Measurements from ENCODE around the gene ITPK1.

ITPK1 gene

DNA sequence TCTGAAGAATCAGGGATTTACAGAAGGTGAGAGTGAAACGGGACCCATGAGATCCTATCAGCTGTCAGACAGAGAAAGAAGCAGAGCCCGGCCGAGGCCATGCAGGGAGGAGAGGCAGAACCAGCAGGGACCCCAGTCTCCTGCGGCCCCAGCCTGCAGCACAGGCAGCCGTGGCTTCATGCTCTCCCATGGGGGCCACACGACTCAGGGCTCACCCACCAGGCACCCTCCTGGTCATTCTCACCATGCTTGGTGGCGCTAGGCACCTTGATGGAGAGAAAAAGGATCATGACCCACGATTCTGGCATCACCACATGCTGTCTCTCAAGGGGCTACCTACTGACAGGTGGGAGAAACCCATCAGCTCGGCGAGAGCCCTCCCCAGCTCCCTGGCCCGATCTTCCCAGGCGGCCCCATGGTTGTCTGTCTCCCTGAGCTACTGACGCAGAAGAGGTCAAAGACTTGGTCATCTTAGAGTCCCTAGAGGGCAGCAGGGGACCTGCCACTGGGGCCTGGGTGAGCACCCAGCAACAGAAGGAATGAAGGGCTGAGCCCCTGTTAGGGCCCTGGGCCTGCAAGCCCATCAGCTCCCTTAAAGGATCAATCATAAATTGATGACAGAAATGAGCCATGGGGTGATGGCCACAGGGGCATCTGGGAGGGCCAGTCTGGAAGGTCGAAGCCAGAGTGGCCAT, 58.0 kb downstream of the ITPK1 start:
- FAIRE-seq: no peak

DNA sequence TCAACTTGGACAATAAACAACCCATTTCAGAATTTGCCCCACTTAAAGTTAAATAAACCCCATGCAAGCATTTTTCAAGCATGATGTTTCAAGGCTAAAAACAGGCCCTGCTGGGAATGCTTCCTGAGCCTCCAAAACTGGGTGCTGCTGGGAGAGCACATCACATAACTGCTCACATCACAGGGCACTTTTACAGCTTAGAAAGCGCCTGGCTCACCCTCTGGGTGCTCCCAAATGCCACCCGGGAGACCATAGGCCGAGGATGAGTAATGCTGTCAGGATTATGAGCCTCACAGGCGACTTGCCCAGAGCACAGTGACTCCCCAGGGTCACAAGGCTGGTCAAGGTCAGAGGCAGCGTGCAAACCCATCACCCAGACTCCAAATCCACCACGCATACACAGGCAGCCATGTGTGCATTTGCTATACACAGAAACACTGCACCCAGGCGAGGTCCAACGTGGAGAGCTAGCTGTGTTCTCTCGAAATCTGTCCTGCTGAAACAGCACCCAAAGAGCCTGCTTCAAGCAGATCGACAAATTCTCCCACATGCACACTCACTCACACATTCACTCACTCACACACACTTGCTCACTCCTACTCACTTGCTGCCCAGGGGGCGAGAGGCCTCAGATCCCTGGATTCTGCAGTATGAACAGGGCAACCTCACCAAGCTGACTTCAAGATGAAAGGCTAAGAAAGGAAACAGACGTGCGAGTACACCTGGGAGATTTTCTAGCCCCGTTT, 58.7 kb downstream of the ITPK1 start:
- no peak for FAIRE-seq

DNA sequence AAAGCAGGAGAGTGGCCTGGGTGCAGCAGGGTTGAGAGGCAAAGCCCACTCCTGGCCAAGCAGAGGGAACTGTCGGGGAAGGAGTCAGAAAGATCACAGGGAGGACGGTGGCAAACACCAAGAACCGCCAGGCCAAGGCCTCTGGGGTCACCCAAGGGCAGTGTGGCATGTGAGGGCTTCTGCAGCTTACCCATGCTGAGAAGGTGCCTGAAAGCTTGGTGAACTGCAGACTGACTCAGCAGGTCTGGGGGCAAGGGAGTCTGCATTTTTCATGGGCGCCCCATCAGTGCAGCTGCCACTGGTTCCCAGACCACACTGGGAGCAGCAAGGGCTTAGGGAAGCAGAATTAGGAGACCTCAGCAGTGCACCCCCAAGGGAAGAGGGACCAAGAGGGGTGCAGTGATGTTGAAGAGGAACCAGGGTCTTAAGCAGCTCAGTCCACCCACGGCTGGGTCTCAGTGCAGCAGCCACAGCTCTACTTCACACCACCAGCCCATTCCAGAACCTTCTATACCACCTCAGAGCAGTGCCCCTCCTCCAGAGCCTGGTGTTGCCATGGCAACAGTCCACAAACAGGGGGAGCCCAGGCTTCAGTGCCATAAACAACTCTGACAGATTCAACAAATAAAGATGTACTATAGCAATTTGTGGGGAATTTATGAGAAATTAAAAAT, 59.4 kb downstream of the ITPK1 start:
- FAIRE-seq: no peak

- FAIRE-seq: no peak
Measured at GRCh38 chr14:93055651-93056115, 60.0 kb downstream of the ITPK1 start.

DNA sequence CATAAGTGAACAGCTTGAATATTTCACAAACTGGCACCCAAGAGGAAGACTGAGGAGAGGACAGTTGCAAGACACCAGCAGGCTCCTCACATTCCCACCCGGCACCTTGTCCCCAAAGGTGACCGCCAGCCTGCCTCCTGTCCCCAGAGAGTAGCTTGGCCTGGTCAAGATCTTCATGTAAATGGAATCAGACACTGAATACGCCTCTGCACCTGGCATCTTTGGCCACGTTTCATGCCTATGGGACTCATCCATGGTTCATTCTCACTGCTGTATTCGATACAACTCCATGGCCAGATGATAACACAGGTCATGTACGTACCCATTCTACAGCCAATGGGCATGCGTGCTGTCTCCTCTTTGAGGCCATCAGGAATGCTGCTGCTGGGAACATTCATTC, 60.8 kb downstream of the ITPK1 start:
- no peak for FAIRE-seq

DNA sequence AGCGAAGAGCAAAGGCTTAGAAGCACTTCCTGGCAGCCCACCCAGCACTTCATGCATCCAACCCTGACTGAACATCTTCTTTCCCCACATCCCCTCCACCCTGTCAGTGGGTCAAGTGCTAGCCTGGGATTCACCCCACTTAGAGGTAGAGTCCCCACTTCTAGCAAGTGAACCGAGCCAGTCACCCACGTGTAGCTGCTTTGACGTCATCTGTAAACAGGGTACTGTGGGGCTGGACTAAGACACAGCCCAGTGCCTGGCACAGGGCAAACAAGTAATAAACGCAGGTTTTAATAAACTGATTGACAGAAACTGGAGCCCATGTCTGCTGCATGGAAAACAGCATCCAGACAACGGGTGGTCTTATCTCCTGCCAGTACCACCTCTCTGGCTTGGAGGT, 61.7 kb downstream of the ITPK1 start:
- FAIRE-seq: no peak

DNA sequence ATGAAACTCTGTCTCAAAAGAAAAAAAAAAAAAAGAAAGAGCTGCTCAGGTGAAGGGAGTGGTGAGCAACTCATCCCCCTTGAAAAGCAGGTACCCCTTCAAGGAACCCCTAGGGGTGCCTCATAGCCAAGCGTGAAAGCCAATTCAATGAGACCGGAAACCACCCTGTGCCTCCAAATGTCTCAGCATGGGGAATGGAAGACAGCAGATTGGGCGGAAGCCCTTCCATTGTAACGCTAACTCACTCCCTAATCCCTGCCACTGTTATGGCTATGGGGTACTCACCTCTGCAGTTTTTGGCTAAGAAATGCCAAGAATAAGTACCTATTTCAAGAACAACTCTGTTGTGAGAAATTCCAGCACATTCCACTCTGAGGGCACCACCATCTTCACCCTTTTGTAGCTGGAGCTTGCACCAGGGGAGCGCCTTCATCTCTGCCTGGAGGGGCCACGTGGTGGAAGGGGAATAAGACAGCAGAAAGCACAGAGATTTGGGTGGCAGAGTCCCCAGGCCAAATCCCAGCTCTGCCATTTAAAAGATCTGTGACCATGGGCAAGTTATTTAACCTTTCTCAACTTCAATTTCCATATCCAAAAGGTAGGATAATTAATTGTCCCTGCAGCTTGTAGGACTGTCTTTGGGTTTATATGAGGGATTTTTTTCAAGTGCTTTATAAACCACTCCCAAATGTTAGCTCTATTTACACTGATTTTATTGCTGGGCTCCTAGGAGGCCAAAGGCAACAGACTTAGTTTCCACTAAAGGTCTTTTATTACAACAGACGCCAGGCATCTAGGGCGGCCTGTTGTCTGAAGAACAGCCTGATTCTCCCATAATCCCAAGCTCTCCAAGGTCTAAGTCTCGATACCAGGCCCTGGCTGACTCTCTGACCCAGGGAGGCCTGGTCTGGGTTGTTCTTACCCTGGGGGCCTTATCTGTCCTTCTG, 63.9 kb downstream of the ITPK1 start:
- no peak for FAIRE-seq

- no peak for FAIRE-seq
Measured at GRCh38 chr14:93050761-93051160, 65.0 kb downstream of the ITPK1 start.

DNA sequence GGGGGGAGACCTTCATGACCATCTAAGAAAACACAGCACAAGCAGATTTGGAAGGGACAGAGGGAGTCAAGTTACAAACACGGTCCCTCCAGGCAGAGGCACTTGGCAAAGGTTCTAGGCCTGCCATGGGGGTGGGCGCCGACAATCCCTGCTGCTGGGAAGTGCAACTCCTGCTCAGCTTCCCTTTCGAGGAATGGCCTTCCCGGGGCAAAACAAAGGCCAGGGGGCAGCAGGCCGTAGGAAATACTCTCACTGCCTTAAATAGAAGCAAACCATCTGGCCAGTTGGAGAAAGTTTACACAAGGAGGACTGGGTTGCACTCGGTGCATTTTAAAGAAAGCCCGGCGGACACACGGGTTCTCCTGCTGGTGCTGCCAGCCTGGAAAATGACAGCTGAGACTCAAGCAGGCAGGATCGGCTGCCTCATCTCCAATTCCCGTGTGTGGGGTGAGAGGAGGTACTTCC, 65.8 kb downstream of the ITPK1 start:
- FAIRE-seq: no peak

DNA sequence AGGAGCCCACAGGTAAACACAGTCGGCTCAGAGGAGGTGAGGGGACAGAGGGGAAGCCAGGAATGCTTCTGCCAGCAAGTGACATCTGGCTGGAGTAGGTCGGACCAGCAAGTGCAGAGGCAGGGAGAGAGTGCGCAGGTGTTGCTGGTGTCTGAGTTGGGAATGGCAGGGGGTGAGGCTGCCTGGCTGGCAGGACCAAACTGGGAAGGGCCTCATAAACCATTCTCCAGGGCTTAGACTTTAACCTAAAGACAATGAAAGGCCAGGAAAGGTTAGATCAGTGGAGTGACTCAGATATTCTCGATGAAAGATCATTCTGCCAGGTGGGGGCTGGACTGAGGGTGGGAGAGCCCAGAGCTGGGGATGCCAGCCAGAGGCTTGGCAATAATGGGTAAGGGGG, 66.4 kb downstream of the ITPK1 start:
- FAIRE-seq: no peak

DNA sequence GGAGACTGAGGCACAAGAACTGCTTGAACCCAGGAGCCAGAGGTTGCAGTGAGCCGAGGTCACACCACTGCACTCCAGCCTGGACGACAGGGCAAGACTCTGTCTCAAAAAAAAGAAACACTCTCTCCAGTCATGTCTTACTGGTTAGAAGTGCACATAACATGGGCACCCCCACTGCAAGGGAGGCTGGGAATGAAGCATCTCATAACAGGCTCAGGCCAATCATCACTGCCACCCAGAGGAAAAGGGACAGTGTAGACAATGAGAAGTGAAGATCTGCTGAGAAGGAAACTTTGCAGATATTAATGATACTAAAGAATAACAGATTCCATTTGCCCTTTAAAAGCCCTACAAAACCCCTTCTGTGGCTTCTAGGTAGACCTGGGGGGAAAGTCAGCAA, 66.9 kb downstream of the ITPK1 start:
- no peak for FAIRE-seq

DNA sequence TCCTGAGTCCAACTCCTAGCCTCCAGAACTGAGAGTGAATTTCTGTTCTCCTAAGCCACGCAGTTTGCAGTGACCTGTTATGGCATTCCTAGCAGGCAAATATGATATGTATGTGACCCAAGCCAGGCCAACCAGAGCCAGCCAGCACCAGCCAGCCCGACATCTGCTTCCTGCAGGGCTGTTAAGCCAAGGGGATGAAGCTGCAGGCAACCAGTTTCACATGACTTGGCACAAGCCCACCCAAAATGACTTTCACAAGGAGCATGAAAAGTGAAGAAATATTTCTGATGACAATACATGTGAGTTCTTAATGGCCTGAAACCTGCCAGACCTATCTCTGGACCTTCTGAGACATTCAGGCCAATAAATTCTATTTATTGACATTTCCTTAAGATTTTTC, 68.1 kb downstream of the ITPK1 start:
- FAIRE-seq: no peak

DNA sequence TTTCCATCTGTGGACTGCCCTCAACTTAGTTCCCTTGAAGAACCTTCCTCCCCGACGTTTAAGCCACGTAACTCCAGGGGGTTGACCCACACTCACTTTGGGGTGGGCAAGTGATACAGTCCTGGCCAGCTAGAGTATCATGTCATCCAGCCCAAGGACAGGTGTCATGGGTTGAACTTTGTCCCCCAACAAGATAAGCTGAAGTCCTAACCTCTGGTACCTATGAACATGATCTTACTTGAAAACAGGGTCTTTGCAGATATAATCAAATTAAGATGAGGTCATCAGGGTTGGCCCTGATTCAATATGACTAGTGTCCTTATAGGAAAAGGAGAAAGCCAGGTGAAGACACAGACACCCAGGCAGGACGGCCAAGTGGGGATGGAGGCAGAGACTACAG, 68.6 kb downstream of the ITPK1 start:
- no peak for FAIRE-seq

- FAIRE-seq: no peak
Measured at GRCh38 chr14:93046705-93047050, 69.0 kb downstream of the ITPK1 start.

GRCh38 chr14:93045965-93046704, 69.6 kb downstream of the ITPK1 start:
- FAIRE-seq: no peak

GRCh38 chr14:93045211-93045674, 70.5 kb downstream of the ITPK1 start:
- FAIRE-seq: no peak

DNA sequence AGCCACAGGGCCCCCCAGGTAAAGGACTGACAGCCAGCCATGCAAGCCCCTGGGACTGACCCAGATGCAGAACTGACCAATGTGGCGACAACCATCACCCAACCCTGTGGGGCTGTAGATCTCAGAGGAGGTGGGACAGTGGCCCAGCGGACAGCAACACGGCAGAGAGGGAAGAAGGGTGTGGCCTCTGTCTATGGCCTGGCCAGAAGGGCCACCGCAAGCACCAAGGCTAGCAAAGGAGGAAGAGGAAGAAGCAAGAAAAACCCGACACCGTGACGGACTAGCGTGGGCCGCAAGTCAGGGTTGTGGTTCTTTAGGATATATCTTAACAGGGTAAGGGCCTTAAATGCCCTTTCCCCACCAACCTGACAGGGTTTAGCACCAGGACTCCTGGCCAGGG, 71.2 kb downstream of the ITPK1 start:
- no peak for FAIRE-seq

GRCh38 chr14:93044121-93044520, 71.6 kb downstream of the ITPK1 start:
- FAIRE-seq: no peak

DNA sequence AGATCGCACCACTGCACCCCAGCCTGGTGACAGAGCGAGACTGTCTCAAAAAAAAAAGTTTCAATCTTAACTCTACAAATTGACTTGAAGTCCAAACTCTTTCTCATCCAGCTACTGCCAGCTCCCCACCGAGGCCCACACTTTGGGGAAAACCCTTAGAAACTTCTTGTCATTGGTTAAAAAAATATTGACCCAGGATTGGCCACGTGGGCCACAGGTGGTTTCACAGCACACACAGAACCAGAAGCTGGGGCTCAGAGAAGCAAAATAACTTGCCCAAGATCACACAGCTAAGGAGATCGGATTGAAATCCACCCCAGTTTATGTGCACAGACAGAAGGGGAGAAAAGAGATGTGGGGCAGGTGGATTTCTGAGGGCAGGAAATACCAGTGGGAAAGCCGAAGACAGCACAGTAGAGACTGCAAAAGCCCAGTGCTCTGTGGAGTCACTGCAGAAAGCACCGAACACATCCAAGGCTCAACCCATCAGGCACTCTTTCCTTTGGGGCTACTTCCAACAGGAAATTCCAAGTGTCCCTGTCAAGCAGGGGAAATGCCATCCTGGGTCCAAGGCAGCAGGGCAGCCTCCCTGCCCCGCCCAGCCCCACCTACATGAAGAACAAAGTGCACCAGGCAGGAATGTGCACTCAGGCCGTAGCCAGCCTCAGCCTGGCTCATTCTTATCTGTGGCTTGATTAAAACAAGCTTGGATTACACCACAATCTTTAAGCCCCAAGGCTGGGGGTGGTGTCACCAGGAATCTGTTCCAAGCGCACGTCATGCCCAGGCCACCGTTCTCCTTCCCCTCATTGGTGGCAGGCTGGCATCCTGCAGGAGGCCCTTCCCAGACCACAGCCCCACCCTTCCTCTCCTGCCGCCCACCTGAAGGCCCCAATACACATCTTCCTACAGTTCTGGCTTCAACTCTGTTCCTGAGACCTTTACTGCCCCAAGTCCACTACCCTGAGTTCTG, 72.5 kb downstream of the ITPK1 start:
- no peak for FAIRE-seq

DNA sequence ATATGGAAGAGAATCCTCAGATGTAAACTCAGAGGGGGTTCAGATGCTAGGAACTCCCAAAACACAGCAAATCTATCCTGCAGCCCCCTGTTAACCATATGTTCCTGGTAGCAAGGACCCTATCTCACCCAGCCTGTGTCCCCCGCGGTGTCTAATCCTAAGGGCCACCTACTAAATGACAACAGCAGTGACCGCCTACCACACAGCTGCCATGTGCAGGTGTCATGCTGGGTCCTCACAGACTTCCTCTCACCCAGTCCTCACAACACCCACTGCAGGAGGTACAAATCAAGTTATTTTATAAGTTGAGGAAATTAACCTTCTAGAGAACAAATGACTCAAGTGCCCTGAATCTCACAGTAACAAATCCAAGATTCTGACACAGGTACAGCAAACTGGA, 73.9 kb downstream of the ITPK1 start:
- no peak for FAIRE-seq

GRCh38 chr14:93040982-93041381, 74.7 kb downstream of the ITPK1 start:
- no peak for FAIRE-seq

Measured in endometrium (tissue), 2 donors.